HG03175 (cell line): ENCODE results near the gene KLHL2.

Source experiments
- ATAC-seq: cut with Tn5 transposase; IDR thresholded peaks from one replicate; pipeline ENCODE4 v1.9.1; 2021; ENCODE audit warnings: mild to moderate bottlenecking, moderate library complexity; ENCODE audit not compliant: unreplicated experiment

KLHL2 gene

GRCh38 chr4:165360985-165361670 is 153.8 kb downstream of the KLHL2 start:
- no peak for ATAC-seq

DNA sequence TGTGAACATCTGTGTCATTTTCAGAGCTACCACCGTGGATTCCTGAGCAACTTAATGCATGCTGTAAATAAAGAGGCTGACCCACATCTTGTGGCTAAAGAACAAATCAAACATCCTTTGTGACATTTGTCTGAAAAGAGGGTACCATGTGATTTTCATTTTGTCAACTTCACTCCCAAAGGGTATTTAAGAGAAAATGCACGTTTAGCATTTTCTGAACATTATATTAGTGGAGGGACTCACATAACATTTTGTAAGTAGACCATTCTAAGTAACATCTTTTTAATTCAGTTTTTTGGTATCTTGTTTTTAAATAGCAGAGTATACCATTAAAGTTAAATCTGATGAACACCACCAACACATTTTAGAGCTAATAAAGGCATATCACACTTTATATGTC is 154.4 kb downstream of the KLHL2 start:
- ATAC-seq = no peak

DNA sequence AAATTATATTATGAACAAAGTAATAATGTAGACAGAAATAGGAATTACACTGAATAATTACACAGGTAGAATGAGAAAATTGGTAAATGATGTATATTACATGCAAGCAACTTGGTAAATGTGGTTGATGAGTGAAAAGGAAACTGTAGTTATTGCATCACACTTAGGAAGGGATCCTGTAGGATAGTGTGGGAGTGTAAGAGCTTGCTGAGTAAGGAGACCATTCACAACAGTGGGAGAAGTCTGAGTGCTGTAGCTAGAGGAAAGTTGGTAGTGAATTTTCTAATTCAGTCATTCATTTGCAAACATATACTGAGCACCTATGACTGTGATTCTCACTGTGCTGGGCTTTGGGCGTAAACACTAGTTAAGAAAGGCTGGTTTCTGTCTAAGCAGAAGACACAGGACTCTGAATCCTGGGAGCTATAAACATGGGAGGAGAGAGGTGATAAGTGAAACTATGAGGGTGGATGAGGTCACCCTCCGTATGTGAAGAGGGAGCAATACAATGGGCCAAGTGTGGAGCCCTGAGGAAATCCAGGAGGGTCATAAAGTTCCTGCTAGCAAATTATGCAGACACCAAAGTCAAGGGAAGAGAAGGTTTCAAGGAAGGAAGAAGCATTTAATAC is 157.2 kb downstream of the KLHL2 start:
- ATAC-seq = no peak

DNA sequence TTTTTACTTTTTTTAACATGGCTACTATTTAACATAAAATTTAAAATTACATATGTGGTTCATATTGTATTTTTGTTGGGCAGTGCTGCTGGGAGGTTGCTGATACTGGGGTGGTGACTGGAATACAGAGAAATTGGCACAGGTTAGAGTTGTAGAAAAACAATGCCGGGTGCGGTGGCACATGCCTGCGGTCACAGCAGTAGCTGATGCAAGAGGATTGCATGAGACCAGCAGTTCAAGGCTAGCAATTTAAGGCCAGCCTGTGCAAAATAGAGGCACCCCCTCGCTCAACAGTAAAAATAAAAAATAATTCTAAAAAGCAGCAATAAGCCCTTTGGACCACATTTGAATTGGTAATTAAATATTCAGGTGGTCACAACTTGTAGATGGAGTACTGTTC is 159.7 kb downstream of the KLHL2 start:
- no peak for ATAC-seq

DNA sequence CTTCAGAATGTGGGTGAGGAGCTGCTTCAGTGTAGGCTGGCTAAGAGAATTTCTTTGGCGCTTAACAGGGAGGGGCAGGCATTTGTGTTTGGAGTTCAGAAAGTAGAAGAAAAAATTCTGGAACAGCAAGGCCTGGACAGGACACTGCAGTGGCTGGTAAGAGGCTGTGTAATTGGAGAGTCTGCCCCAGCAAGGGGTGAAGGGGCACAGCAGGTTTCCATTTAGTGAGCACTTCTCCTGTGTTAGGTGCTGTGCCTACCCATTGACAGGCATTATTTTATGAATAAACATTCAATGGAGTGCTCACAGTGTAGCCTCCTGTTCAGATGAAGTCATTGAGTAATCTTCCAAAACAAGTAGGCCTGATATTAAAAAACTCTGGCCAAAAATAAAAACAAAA is 160.8 kb downstream of the KLHL2 start:
- ATAC-seq = no peak

DNA sequence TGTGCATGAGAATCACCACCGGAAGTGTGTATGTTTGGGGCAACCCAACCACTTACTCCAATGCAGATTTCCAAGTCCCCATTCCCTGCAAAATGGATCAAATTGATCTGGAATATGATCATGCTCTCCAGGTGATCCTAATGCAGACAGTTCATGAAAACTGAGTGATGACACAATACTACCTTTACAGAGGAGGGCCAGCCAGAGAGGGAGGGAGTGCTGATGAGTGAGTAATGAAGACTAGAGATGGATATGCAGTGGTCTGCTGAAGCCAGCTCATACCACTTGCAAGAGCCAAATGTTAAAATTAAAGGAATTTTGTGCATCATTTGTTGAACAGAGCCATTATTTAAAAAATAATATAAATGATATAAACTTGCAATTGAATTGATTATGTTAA is 161.2 kb downstream of the KLHL2 start:
- ATAC-seq = no peak

DNA sequence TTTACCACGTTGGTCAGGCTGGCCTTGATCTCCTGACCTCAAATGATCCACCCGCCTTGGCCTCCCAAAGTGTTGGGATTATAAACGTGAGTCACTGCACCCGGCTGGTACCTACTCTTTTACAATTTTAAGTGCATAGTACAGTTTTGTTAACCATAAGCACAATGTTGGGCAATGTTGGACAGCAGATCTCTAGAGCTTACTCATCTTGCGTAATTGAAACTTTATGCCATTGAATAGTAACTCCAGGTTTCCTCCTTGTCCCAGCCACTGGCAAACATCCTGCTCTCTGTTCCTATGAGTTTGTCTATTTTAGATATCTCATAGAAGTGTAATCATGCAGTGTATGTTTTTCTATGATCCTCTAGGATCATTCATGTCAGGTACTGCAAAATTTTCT is 162.2 kb downstream of the KLHL2 start:
- ATAC-seq = no peak

GRCh38 chr4:165370530-165370929 is 163.2 kb downstream of the KLHL2 start:
- no peak for ATAC-seq
